ENCODE data around the gene PLCH1.

GRCh38 chr3:155553780-155554179 lies 191.1 kb downstream of the PLCH1 start:
- TF ChIP-seq, protein P1, sequence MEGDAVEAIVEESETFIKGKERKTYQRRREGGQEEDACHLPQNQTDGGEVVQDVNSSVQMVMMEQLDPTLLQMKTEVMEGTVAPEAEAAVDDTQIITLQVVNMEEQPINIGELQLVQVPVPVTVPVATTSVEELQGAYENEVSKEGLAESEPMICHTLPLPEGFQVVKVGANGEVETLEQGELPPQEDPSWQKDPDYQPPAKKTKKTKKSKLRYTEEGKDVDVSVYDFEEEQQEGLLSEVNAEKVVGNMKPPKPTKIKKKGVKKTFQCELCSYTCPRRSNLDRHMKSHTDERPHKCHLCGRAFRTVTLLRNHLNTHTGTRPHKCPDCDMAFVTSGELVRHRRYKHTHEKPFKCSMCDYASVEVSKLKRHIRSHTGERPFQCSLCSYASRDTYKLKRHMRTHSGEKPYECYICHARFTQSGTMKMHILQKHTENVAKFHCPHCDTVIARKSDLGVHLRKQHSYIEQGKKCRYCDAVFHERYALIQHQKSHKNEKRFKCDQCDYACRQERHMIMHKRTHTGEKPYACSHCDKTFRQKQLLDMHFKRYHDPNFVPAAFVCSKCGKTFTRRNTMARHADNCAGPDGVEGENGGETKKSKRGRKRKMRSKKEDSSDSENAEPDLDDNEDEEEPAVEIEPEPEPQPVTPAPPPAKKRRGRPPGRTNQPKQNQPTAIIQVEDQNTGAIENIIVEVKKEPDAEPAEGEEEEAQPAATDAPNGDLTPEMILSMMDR (conservative IDR thresholded peaks at IDR 0.05; ENCODE audit: low read depth, low read length): no peak
- TF ChIP-seq EZH2phosphoT487 (IDR thresholded peaks at IDR 0.05; ENCODE audit: borderline replicate concordance, low read length) (no peak), EZH2 (IDR thresholded peaks at IDR 0.05; ENCODE audit: low read length, unreplicated experiment) (no peak)
